ENCODE results near the gene LHFPL2.

Gene LHFPL2

DNA sequence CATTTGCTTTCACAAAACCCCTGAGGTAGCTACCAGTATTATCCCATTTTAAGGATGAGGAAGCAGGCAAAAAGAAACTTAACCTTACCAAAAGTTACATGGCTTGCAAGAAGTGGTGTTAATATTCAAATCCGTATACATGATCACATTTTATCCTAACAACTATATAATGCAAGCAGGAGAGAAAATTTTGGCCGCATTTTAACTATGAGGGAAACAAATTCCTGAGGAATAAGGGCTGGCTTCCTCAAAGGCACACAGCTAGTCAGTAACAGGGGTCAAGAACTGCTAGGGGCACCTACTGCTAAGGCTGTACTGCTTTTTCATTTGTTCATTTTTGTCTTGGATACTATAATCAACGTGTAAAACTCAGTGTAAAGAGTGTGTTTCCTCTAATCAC lies 81.0 kb downstream of the LHFPL2 start:
- no peak overlapping the region for H3K4me3 ChIP-seq (ENCODE audit: low read length)
- H3K79me2 ChIP-seq (ENCODE audit: control insufficient read depth, low read length): no peaks in the 10 kb centered on the region
- H3K4me1 ChIP-seq (ENCODE audit: control insufficient read depth, low read length): peaks cover 9% of the 10 kb centered on the region
- no peaks in the 10 kb centered on the region for H4K20me1 ChIP-seq (ENCODE audit: control insufficient read depth, insufficient read depth, low read depth, low read length)
- H3K9me2 ChIP-seq (replicated peaks; ENCODE audit: control insufficient read depth, low read length): no peaks in the 10 kb centered on the region
- no peaks in the 10 kb centered on the region for H3K27me3 ChIP-seq (ENCODE audit: control insufficient read depth, low read length)
- no peaks in the 10 kb centered on the region for H3K36me3 ChIP-seq (ENCODE audit: control insufficient read depth, low read length)
- TF ChIP-seq EZH2phosphoT487 (IDR thresholded peaks at IDR 0.05; ENCODE audit: borderline replicate concordance, low read length) (no peak), CTCF (IDR thresholded peaks at IDR 0.05; ENCODE audit: low read depth, low read length, poor library complexity, severe bottlenecking) (no peak)
- H3K9me3 ChIP-seq (ENCODE audit: control insufficient read depth, insufficient read depth, low read length): 0 out of 2 replicates have a peak, but pooled peaks cover 3% of the 10 kb centered on the region
- no peak overlapping the region for H3K27ac ChIP-seq (ENCODE audit: low read depth, low read length)
- H3F3A ChIP-seq (ENCODE audit: control insufficient read depth, insufficient read depth): no peaks in the 10 kb centered on the region
- H3K4me2 ChIP-seq (ENCODE audit: low read length): no peak overlapping the region

DNA sequence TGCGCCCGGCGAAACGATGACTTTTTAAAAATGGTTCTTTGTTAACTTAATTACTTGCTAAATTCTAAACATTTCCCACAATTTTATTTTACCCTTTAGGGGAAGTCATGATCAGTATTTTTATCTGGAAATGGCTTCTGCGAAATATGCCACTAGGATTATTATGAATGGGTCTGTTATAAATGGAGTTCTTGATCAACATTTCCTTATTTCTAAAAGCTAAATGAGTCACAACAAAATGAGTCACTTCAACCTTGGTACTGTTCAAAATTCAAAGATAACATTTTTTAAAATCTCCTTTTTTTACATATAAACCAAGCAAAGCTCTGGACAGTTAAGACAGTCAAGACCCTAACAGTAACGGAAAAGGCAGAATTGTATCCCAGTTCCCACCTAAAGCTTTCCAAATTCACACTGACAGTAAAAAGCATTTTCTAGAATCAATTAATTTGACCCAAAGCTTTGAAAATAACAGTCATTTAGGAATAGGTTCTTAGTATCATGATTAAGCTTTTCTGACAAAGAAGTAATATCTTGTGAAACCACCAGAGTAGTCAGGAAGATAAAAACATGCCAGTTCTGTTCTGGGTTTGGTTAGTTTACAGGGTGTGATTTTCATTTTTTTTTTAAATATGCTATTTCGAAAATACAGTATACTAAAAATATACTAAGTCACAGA lies 81.7 kb downstream of the LHFPL2 start:
- Histone ChIP-seq H3K4me2 (ENCODE audit: low read length) (no peak overlapping the region), H3K9me2 (replicated peaks; ENCODE audit: control insufficient read depth, low read length) (no peaks in the 10 kb centered on the region), H3K4me1 (ENCODE audit: control insufficient read depth, low read length) (peaks cover 9% of the 10 kb centered on the region), H3K27ac (ENCODE audit: low read depth, low read length) (no peak overlapping the region), H3F3A (ENCODE audit: control insufficient read depth, insufficient read depth) (no peaks in the 10 kb centered on the region), H3K4me3 (ENCODE audit: low read length) (no peak overlapping the region), H3K9me3 (ENCODE audit: control insufficient read depth, insufficient read depth, low read length) (0 out of 2 replicates have a peak, but pooled peaks cover 3% of the 10 kb centered on the region), H3K36me3 (ENCODE audit: control insufficient read depth, low read length) (no peaks in the 10 kb centered on the region), H3K79me2 (ENCODE audit: control insufficient read depth, low read length) (no peaks in the 10 kb centered on the region), H4K20me1 (ENCODE audit: control insufficient read depth, insufficient read depth, low read depth, low read length) (no peaks in the 10 kb centered on the region), H3K27me3 (ENCODE audit: control insufficient read depth, low read length) (no peaks in the 10 kb centered on the region)
- TF ChIP-seq EZH2phosphoT487 (IDR thresholded peaks at IDR 0.05; ENCODE audit: borderline replicate concordance, low read length) (no peak), CTCF (IDR thresholded peaks at IDR 0.05; ENCODE audit: low read depth, low read length, poor library complexity, severe bottlenecking) (no peak)

- H3K9me2 ChIP-seq (replicated peaks; ENCODE audit: control insufficient read depth, low read length): no peaks in the 10 kb centered on the region
- H4K20me1 ChIP-seq (ENCODE audit: control insufficient read depth, insufficient read depth, low read depth, low read length): no peaks in the 10 kb centered on the region
- no peak overlapping the region for H3K4me3 ChIP-seq (ENCODE audit: low read length)
- H3K79me2 ChIP-seq (ENCODE audit: control insufficient read depth, low read length): no peaks in the 10 kb centered on the region
- no peaks in the 10 kb centered on the region for H3K27me3 ChIP-seq (ENCODE audit: control insufficient read depth, low read length)
- 0 out of 2 replicates have a peak, but pooled peaks cover 3% of the 10 kb centered on the region for H3K9me3 ChIP-seq (ENCODE audit: control insufficient read depth, insufficient read depth, low read length)
- peaks cover 9% of the 10 kb centered on the region for H3K4me1 ChIP-seq (ENCODE audit: control insufficient read depth, low read length)
- H3F3A ChIP-seq (ENCODE audit: control insufficient read depth, insufficient read depth): no peaks in the 10 kb centered on the region
- no peaks in the 10 kb centered on the region for H3K36me3 ChIP-seq (ENCODE audit: control insufficient read depth, low read length)
- no peak for TF ChIP-seq CTCF (IDR thresholded peaks at IDR 0.05; ENCODE audit: low read depth, low read length, poor library complexity, severe bottlenecking)
- TF ChIP-seq EZH2phosphoT487 (IDR thresholded peaks at IDR 0.05; ENCODE audit: borderline replicate concordance, low read length): no peak
- no peak overlapping the region for H3K27ac ChIP-seq (ENCODE audit: low read depth, low read length)
- no peak overlapping the region for H3K4me2 ChIP-seq (ENCODE audit: low read length)
These were observed 83.2 kb downstream of the LHFPL2 start for GRCh38 chr5:78565395-78565794.
